HG03432 (cell line): Measurements from ENCODE around the gene NET1.
A peak's percentile ranks its signal among the peaks of the same experiment; 100 is the strongest.
"Not testable (repeated sequence)": the region's sequence is repeated elsewhere in the genome, so short reads cannot be mapped to it uniquely, and the experiment has no call there.

ENCODE experiments used
- ATAC-seq: cut with Tn5 transposase; IDR thresholded peaks from one replicate; pipeline ENCODE4 v1.9.1; 2021; ENCODE audit warnings: mild to moderate bottlenecking, moderate library complexity; ENCODE audit not compliant: unreplicated experiment

NET1 gene

GRCh38 chr10:5412277-5412941 lies at the start of gene NET1:
Gene NET1, plus strand, starts transcription at chr10:5412557. Its CDS starts 136 bp downstream, at chr10:5412693.
- peak; percentile 99 for ATAC-seq

- ATAC-seq, result no peak
Measured at GRCh38 chr10:5362873-5363272, 49.5 kb upstream of the NET1 start.

GRCh38 chr10:5364374-5364773 lies 48.0 kb upstream of the NET1 start:
- ATAC-seq, result no peak

- ATAC-seq, result no peak
Measured at GRCh38 chr10:5364890-5365338, 47.4 kb upstream of the NET1 start, which contains the start of gene UCN3. Gene UCN3, plus strand, starts transcription at chr10:5364966. Its CDS starts 8,755 bp downstream, at chr10:5373721.

DNA sequence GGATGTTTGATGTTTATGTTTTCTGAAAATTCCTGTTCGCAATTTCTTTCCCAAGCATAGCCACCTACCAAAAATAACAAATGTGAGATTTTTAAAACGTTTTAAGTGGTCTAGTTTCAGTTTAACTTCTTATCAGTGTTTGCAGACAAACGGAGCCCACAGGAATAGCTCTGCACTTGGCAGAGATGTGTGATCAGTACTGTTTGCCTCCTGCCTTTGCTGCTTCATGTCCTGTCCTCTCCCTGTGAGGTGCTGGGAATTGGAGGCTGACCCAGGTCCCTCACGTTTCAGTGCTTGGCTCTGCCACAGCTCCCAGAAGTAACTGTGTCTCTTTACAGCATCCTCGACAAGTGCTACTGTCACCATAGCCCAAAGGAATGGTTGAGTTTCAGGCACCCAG lies 46.4 kb upstream of the NET1 start:
- ATAC-seq, result no peak

DNA sequence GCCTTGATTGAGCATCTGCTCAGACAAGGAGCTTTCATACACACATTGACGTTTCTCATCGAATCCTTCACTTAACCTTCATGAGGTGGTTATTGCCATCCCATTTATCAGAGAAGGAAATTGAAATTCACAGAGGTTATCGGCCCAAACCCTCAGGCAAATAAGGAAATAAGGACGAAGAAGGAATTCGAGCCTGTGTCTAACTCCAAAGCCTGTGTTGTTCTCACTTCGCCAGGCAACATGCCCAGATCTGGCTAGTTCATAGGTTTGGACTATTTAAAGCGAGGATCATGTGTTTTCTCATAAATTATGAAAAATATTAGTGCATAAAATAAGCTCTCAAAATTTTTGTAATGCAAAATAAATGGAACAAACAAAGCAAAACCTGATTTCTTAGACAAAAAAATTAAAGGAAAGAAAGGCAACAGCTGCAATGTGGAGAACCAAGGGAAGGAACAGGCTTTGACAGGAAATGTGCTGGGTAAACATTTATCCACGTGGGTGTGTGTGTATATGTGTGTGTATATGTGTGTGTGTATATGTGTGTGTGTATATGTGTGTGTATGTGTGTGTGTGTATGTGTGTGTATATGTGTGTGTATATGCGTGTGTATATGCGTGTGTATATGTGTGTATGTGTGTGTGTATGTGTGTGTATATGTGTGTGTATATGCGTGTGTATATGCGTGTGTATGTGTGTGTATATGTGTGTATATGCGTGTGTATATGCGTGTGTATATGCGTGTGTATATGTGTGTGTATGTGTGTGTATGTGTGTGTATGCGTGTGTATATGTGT lies 42.8 kb upstream of the NET1 start:
- ATAC-seq, result no peak

DNA sequence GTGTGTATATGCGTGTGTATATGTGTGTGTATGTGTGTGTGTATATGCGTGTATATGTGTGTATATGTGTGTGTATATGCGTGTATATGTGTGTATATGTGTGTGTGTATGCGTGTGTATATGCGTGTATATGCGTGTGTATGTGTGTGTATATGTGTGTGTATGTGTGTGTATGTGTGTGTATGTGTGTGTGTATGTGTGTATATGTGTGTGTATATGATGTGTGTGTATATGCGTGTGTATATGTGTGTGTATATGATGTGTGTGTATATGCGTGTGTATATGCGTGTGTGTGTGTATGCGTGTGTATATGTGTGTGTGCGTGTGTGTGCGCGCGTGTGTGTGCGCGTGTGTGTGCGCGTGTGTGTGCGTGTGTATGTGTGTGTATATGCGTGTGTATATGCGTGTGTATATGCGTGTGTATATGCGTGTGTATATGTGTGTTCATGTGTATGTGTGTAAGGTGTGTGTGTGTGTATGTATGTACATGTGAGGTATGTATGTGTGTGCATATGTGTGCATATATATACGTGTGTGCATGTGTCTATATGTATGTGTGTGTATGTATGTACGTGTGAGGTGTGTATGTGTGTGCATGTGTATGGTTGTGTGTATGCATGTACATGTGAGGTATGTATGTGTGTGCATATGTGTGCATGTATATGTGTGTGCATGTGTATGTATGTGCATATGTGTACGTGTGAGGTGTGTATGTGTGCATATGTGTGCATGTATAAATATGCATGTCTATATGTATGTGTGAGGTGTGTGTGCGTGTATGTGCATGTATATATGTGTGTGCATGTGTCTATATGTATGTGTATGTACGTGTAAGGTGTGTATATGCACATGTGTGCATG lies 41.6 kb upstream of the NET1 start:
- no peak for ATAC-seq

GRCh38 chr10:5373307-5373706 lies 39.0 kb upstream of the NET1 start:
- ATAC-seq, result no peak

GRCh38 chr10:5373891-5374611 lies 38.3 kb upstream of the NET1 start:
- no peak for ATAC-seq

- no peak for ATAC-seq
Measured at GRCh38 chr10:5376450-5376849, 35.9 kb upstream of the NET1 start.

- ATAC-seq, result not testable (repeated sequence)
Measured at GRCh38 chr10:5379202-5379601, 33.2 kb upstream of the NET1 start.

DNA sequence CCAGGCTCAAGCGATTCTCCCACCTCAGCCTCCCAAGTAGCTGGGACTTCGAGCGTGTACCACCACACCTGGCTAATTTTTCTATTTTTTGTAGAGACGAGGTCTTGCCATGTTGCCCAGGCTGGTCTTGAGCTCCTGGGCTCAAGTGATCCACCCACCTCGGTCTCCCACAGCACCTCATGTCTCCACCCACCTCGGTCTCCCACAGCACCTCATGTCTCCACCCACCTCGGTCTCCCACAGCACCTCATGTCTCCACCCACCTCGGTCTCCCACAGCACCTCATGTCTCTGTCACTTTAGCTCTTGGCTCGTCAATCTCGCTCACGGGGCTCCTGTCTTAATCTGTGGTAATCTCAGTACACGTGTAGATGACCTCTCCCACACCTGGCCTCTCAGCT lies 32.0 kb upstream of the NET1 start:
- not testable (repeated sequence) for ATAC-seq

- ATAC-seq, result no peak
Measured at GRCh38 chr10:5381187-5381586, 31.2 kb upstream of the NET1 start.

DNA sequence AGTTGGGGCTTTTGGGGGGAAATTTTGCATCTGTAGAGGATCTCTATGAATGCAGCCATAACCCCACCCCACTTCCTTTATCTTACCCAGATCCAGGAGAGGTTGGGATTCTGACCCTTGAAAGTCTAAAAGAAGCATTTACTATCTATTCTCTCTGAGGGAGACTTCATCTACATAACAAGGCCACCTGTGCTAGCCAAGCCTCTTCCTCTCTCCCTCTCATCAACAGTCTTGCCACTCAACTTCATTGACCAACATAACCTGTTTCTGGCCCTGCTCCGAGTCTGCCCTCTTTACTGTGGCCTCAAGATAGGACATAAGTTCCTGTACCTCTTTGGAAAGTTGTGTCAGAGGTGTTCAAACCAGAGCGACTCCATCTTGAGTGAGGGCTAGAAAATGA lies 27.1 kb upstream of the NET1 start:
- no peak for ATAC-seq

DNA sequence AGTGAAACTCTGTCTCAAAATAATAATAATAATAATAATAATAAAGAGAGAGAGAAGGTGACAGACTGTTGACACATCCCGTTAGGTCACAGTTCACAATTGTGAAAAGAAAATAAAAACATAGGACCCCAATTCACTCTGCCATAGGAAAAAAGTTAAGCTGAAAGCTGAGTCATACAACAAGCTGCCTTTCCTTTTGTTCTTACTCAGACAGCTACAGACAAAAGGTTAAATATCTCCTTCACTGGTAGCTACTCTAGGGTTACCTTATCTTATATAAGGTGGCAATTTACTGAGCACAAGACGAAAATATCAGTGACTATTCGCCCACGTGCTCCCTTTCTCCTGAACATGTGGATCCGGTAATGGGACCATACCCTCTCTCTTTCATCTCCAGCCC lies 25.2 kb upstream of the NET1 start:
- no peak for ATAC-seq

- no peak for ATAC-seq
Measured at GRCh38 chr10:5390607-5391205, 21.7 kb upstream of the NET1 start.

GRCh38 chr10:5391790-5392189 lies 20.6 kb upstream of the NET1 start:
- no peak for ATAC-seq

GRCh38 chr10:5393529-5393928 lies 18.8 kb upstream of the NET1 start:
- no peak for ATAC-seq

- no peak for ATAC-seq
Measured at GRCh38 chr10:5395168-5395567, 17.2 kb upstream of the NET1 start.
